GM19324 (cell line): ENCODE measurements around the gene PRDM9.
"Not testable (repeated sequence)": the region's sequence is repeated elsewhere in the genome, so short reads cannot be mapped to it uniquely, and the experiment has no call there.

Experiments
- ATAC-seq: cut with Tn5 transposase; IDR thresholded peaks from one replicate; pipeline ENCODE4 v1.9.1; 2021; ENCODE audit warnings: mild to moderate bottlenecking, moderate library complexity; ENCODE audit not compliant: unreplicated experiment, low FRiP score

The PRDM9 gene

GRCh38 chr5:23507278-23507685 is at the start of gene PRDM9:
Gene PRDM9 (plus strand): TSS chr5:23507609. CDS start chr5:23509034, 1,425 bp downstream.
- ATAC-seq, result no peak

GRCh38 chr5:23457780-23458179 is 49.6 kb upstream of the PRDM9 start:
- no peak for ATAC-seq

DNA sequence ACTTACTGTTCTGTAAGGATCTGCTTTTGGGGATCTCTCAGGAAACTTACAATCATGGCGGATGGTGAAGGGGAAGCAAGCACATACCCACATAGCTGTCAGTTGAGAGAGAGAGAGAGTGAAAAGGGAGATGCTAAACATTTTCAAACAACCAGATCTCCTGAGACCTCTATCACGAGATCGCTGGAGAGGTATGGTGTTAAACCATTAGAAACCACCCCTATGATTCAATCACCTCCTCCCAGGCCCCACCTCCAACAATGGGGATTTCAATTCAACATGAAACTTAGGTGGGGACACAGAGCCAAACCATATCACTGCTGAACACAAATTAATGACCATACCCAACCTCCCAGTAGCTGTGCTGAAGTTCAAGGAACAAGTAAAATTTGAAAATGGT is 48.2 kb upstream of the PRDM9 start:
- no peak for ATAC-seq

- no peak for ATAC-seq
These were observed 45.8 kb upstream of the PRDM9 start for GRCh38 chr5:23461576-23461975.

DNA sequence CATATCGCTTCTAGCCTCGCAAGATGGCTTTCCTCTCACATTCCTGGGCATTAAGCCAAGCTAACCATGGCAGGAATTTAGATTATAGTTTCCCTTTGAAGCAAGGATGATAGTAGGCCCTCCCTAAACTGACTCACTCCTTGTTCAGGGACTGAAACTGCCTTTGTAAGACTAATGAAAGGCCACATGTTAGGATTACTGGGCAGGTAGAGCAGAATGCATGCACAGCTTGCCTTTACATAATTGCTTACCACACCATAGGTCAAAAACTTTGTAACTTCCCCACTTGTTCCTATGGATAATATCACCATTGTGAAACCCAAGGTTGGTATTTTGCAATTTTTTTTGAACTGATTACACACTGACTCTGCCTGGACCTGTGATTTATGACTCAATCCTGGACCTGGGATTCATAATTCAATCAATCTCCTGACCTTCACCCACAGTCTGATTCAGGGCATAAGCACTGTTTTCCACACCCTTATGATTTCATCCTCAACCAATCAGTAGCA is 41.0 kb upstream of the PRDM9 start:
- no peak for ATAC-seq

DNA sequence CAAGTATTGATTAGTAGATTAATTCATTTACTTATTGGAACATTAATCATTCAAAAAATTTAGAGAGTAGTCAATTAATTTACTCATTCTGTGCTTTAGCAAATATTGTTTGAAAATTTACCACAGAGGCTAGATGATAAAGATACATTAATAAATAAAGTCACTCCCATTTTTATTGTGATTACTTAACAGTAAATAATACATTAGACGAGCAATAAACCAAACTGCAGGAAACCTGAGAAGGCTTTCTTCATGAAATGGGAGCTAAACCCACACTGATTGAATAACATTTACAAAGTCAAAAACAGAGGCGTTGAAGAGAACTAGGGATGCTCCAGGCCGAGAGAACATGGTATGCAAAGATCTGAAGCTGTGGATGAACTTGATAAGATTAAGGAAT is 38.8 kb upstream of the PRDM9 start:
- ATAC-seq, result no peak

GRCh38 chr5:23473915-23474314 is 33.5 kb upstream of the PRDM9 start:
- ATAC-seq, result no peak

DNA sequence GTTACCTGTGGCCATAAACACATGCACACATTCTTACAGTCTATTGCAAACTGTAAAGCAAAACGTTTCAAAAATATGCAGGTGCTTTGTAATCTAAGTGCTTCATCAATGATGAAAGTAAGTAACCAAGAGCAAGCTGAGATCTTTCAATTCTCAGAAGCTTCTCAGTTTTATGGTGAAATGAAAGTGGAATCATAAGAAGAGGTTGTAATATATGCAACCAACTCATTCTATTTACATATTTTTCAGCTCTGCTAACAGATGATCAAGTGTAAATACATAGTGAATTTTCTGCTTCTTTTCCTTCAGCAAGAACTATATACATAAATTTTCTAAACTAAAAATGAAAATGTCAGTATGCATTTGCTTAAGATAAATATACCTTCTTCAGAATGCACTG is 33.1 kb upstream of the PRDM9 start:
- no peak for ATAC-seq

- ATAC-seq, result no peak
These were observed 30.8 kb upstream of the PRDM9 start for GRCh38 chr5:23476580-23476979.

DNA sequence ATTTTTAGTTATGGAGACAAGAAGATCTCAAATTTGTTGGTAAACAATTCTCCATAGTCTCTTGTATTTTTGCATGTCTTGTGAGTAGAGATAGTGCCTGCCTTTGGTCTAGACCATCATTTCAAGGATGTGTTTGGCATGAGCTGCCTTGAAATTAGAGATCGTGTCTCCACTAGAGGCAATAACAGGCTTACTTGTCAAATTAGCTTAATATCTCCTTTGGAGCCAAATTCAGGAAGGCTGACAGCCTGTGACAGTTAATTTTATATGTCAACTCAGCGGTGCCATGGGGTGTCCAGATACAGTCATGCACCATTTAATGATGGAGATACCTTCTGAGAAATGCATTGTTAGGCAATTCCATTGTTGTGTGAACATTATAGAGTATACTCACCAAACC is 24.8 kb upstream of the PRDM9 start:
- ATAC-seq, result no peak

- no peak for ATAC-seq
These were observed 24.3 kb upstream of the PRDM9 start for GRCh38 chr5:23483090-23483489.

DNA sequence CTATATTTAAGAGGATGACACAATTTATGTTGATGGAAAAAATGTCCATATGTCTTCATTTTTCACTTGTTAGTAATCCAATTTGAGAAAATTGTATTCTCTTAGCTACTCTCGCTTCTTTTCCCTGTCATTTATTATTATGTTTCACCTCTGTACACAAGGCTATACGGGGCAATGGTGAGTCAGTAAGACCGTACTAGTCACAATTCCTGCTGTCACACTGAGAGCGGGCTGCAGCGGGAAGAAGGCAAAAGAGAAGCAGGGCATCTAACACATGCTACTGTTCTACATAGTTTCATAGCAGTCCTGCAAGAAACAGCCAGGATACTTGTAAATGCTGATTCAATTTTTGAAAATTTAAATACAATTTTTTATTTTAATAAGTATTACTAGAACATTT is 23.3 kb upstream of the PRDM9 start:
- no peak for ATAC-seq

- not testable (repeated sequence) for ATAC-seq
These were observed 21.2 kb upstream of the PRDM9 start for GRCh38 chr5:23486227-23486626.

DNA sequence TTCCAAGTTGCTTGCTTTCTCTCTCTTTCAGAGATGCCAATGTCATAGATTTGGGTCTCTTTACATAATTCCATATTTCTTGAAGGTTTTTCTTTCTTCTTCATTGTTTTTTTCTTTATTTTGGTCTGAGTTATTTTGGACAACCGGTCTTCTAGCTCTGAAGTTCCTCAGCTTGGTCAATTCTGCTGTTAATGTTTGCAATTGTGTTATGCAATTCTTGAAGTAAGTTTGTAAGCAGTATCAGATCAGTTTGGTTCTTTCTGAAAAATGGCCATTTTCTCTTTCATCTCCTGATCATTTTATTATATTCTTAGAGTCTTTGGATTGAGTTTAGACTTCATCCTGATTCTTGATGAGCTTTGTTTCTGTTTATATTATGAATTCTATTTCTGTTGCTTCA is 16.4 kb upstream of the PRDM9 start:
- ATAC-seq, result no peak

GRCh38 chr5:23494558-23494957 is 12.9 kb upstream of the PRDM9 start:
- no peak for ATAC-seq

GRCh38 chr5:23496576-23496975 is 10.8 kb upstream of the PRDM9 start:
- ATAC-seq, result no peak

DNA sequence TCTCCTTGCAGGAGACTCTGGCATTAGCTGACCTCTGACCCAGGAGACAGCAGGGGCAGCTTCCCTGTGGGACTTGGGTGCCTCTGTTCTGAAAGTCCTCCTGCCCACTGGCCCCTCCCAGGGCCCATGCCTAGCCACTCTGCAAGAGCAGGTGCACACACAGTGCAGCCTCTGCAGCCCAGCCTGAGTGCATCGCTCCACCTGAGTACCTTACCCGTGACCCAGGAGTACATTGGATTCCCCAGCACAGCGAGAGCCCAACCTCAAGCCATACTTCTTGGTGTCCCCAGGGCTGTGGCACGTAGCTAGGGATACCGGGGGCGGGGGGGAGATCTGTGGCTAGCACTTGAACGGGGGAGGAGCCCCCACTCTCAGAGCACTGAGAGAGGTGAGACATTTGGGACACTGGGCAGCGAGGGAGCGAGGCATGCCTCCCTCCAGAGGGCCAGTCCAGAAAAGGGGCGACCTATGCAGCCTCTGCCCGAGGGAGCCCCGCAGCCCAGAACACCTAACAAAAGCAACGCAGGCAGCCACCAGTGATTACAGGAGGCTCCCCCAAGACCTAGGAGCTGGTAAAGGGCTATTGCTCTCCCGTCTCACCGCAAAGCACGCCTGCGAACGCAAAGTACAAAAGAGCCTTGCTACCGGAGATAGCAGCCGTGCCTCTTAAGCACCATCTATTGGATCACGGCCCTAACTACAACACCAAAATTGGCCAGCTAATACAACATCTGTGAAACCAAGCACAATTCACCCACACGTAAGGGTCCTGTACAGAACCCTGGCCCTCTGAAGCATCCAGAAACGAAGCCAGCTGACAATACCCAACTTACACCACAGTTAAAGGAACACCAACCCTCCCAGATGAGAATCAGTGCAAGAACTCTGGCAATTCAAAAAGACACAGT is 826 bp upstream of the PRDM9 start:
- ATAC-seq, result no peak

GRCh38 chr5:23510434-23510833 is 3.0 kb downstream of the PRDM9 start:
- not testable (repeated sequence) for ATAC-seq

DNA sequence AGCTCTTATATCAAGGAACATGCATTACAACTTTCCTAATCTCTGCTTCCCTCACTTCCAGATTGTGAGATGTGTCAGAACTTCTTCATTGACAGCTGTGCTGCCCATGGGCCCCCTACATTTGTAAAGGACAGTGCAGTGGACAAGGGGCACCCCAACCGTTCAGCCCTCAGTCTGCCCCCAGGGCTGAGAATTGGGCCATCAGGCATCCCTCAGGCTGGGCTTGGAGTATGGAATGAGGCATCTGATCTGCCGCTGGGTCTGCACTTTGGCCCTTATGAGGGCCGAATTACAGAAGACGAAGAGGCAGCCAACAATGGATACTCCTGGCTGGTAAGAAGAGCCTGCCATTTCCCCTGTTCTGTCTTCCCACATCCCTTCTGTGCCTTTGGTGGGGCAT is 15.1 kb downstream of the PRDM9 start:
- no peak for ATAC-seq

DNA sequence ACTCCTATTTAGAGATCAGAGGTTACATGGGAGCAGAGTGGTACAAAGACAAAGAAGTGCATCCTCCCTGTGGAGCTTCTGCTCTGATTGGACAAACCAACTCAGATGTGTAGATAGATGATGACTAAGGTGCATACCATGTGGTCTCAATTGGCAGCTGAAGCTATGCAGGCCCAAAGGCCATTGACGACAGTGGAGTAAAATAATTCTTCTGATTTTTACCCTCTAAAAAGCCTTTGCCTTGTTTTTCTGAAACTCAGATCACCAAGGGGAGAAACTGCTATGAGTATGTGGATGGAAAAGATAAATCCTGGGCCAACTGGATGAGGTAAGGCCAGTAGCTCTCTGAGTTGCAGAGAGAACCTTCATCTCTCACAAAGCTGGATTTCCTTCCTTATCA is 15.6 kb downstream of the PRDM9 start:
- ATAC-seq, result no peak

- no peak for ATAC-seq
These were observed 16.6 kb downstream of the PRDM9 start for GRCh38 chr5:23523998-23524397.

DNA sequence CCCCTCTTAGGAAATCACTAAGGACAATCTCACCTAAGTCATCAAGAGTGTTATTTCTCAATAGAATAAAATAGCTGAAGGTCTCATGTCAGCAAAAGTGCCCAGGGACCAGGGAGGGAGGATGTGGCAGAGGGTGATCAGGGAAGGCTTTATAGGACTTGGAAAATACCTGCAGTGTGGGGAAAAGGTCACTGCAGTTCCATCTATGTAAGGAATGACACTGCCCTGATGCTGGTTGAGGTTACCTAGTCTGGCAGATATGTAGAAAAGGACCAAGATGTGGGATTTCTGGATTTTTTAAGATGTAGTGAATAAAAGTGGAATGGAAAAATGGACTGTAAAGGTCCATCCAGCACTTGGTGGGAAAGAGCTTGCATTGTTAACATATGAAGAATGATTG is 18.3 kb downstream of the PRDM9 start:
- no peak for ATAC-seq
